GM12874 (cell line): ENCODE measurements around the gene NQO2.

Source experiments
- CTCF ChIP-seq: IDR thresholded peaks from 2 replicates; pipeline ENCODE4 v1.5.1; 2011; ENCODE audit warnings: low read depth, mild to moderate bottlenecking, control low read depth, low read length, moderate library complexity; ENCODE audit not compliant: insufficient read depth

NQO2 gene

GRCh38 chr6:3006476-3006875, 6.8 kb downstream of the NQO2 start:
- TF ChIP-seq CTCF, result no peak

GRCh38 chr6:3007571-3007970, 7.9 kb downstream of the NQO2 start:
- TF ChIP-seq CTCF, result no peak

GRCh38 chr6:3009930-3010329, 10.2 kb downstream of the NQO2 start:
- TF ChIP-seq CTCF, result no peak

- TF ChIP-seq CTCF, result no peak
These were observed 11.5 kb downstream of the NQO2 start for GRCh38 chr6:3011158-3011557.

GRCh38 chr6:3011592-3011991, 11.9 kb downstream of the NQO2 start:
- TF ChIP-seq CTCF, result no peak

- no peak for TF ChIP-seq CTCF
These were observed 13.8 kb downstream of the NQO2 start for GRCh38 chr6:3013486-3013885.

GRCh38 chr6:3013901-3014674, 14.4 kb downstream of the NQO2 start:
- TF ChIP-seq CTCF, result no peak
